ENCODE results near the gene DHDDS. TPM values are rescaled to one million over a fixed set of nuclear protein-coding genes. Genes with fewer than 3 reads are reported as not detected.

Gene DHDDS
- polyA plus RNA-seq, 3 donors = 21.3 to 27.4 (median 24.0) TPM

- peaks cover 0 to 2% (median 0%) of the 10 kb centered on the region in 7 donors for H3K9me3 Mint-ChIP-seq
- H3K27me3 Mint-ChIP-seq (ENCODE audit: low read depth in 3 of 3) = peaks cover 13 to 32% (median 14%) of the 10 kb centered on the region in 3 donors
- WGBS (ENCODE audit: insufficient coverage) = 36% methylated on average over 4 of the region's 7 CpGs
- Histone ChIP-seq H4K20me1 (ENCODE audit: insufficient read depth, low read length) (no peaks in the 10 kb centered on the region), H3K4me3 (replicated peaks in 1 of 3; ENCODE audit: low read depth in 2 of 3, low read length in 3 of 3) (no peak overlapping the region), H3K4me1 (ENCODE audit: control insufficient read depth in 1 of 2, insufficient read depth in 2 of 2, low read length in 2 of 2) (peaks cover 11 to 12% of the 10 kb centered on the region in 2 donors), H3K79me2 (ENCODE audit: insufficient read depth, low read length) (no peaks in the 10 kb centered on the region), H3K36me3 (replicated peaks in 1 of 2; ENCODE audit: control insufficient read depth in 1 of 2, insufficient read depth in 2 of 2, low read length in 2 of 2) (no peaks in the 10 kb centered on the region), H3K9me3 (replicated peaks in 1 of 2; ENCODE audit: control insufficient read depth in 1 of 2, insufficient read depth in 1 of 2, low read length in 2 of 2) (no peaks in the 10 kb centered on the region), H2AFZ (ENCODE audit: insufficient read depth, low read depth, low read length, poor library complexity, severe bottlenecking) (no peak overlapping the region), H3K27me3 (ENCODE audit: control insufficient read depth in 2 of 2, insufficient read depth in 2 of 2, low read length in 2 of 2) (no peaks in the 10 kb centered on the region), H3K27ac (ENCODE audit: low read depth in 1 of 2, low read length in 2 of 2) (no peak overlapping the region), H3K9ac (ENCODE audit: insufficient read depth, low read length, poor library complexity, severe bottlenecking) (no peak overlapping the region), H3K4me2 (replicated peaks; ENCODE audit: extremely low read depth, low read length, poor library complexity, severe bottlenecking) (no peak overlapping the region)
- intact Hi-C loops (cut with micrococcal nuclease) = no loop called here
- H3K4me1 Mint-ChIP-seq = peaks cover 28% of the 10 kb centered on the region
- H3K27ac Mint-ChIP-seq = no peak overlapping the region
- DNase-seq = no peak
- TF ChIP-seq CTCF (IDR thresholded peaks at IDR 0.05) = no peak
- no peaks in the 10 kb centered on the region for H3K36me3 Mint-ChIP-seq
- no peak overlapping the region for H3K4me3 Mint-ChIP-seq
These were observed 44.7 kb upstream of the DHDDS start for GRCh38 chr1:26387447-26387846.

GRCh38 chr1:26388791-26389445 is 43.2 kb upstream of the DHDDS start:
- intact Hi-C loops (cut with micrococcal nuclease) = no loop called here
- no peak overlapping the region for H3K27ac ChIP-seq (ENCODE audit: low read depth in 1 of 2, low read length in 2 of 2)
- 93% methylated on average over 4 of the region's 7 CpGs for WGBS (ENCODE audit: insufficient coverage)
- TF ChIP-seq CTCF (IDR thresholded peaks at IDR 0.05) = no peak
- DNase-seq = no peak
- H3K9me3 Mint-ChIP-seq = peaks cover 0 to 2% (median 0%) of the 10 kb centered on the region in 7 donors
- H3K4me1 Mint-ChIP-seq = peaks cover 28% of the 10 kb centered on the region
- no peak overlapping the region for H3K4me3 Mint-ChIP-seq
- no peaks in the 10 kb centered on the region for H3K36me3 ChIP-seq (replicated peaks in 1 of 2; ENCODE audit: control insufficient read depth in 1 of 2, insufficient read depth in 2 of 2, low read length in 2 of 2)
- no peak overlapping the region for H3K4me2 ChIP-seq (replicated peaks; ENCODE audit: extremely low read depth, low read length, poor library complexity, severe bottlenecking)
- no peaks in the 10 kb centered on the region for H3K27me3 ChIP-seq (ENCODE audit: control insufficient read depth in 2 of 2, insufficient read depth in 2 of 2, low read length in 2 of 2)
- H3K79me2 ChIP-seq (ENCODE audit: insufficient read depth, low read length) = no peaks in the 10 kb centered on the region
- H3K4me1 ChIP-seq (ENCODE audit: control insufficient read depth in 1 of 2, insufficient read depth in 2 of 2, low read length in 2 of 2) = peaks cover 11 to 12% of the 10 kb centered on the region in 2 donors
- H3K36me3 Mint-ChIP-seq = no peaks in the 10 kb centered on the region
- no peak overlapping the region for H3K27ac Mint-ChIP-seq
- H2AFZ ChIP-seq (ENCODE audit: insufficient read depth, low read depth, low read length, poor library complexity, severe bottlenecking) = no peak overlapping the region
- peaks cover 13 to 34% (median 19%) of the 10 kb centered on the region in 3 donors for H3K27me3 Mint-ChIP-seq (ENCODE audit: low read depth in 3 of 3)
- H3K9ac ChIP-seq (ENCODE audit: insufficient read depth, low read length, poor library complexity, severe bottlenecking) = no peak overlapping the region
- no peaks in the 10 kb centered on the region for H3K9me3 ChIP-seq (replicated peaks in 1 of 2; ENCODE audit: control insufficient read depth in 1 of 2, insufficient read depth in 1 of 2, low read length in 2 of 2)
- H3K4me3 ChIP-seq (replicated peaks in 1 of 3; ENCODE audit: low read depth in 2 of 3, low read length in 3 of 3) = no peak overlapping the region
- H4K20me1 ChIP-seq (ENCODE audit: insufficient read depth, low read length) = no peaks in the 10 kb centered on the region
